AG04449 (cell line): Measurements from ENCODE around the gene ALG6.
A peak's percentile ranks its signal among the peaks of the same experiment; 100 is the strongest.

Experiments
- CTCF ChIA-PET: fragments of 350-600 bp; formaldehyde crosslinking; extraction: SDS; loops from one replicate; lab custom pipeline; 2021; ENCODE audit warnings: antibody characterized with exemption; lab: Yijun Ruan, JAX
- POLR2A ChIA-PET: fragments of 400-600, 350-600 bp; formaldehyde crosslinking; extraction: SDS; loops from one replicate; lab custom pipeline; 2020; ENCODE audit warnings: antibody characterized with exemption, inconsistent platforms; lab: Yijun Ruan, JAX
- DNase-seq: peaks from one replicate; pipeline ENCODE4 v3.0.0-alpha.2; 2010; ENCODE audit warnings: low read depth, low spot score
- H3K4me3 ChIP-seq: 2 replicates; pipeline ENCODE4 v1.5.1; 2011; ENCODE audit warnings: low read depth, mild to moderate bottlenecking, control low read depth, low read length
- CTCF ChIP-seq: IDR thresholded peaks from one replicate; pipeline ENCODE4 v1.5.1; 2011; ENCODE audit warnings: mild to moderate bottlenecking, moderate library complexity, low read length, control low read depth, inconsistent platforms; ENCODE audit not compliant: insufficient read depth; ENCODE audit errors: missing control alignments

The ALG6 gene

DNA sequence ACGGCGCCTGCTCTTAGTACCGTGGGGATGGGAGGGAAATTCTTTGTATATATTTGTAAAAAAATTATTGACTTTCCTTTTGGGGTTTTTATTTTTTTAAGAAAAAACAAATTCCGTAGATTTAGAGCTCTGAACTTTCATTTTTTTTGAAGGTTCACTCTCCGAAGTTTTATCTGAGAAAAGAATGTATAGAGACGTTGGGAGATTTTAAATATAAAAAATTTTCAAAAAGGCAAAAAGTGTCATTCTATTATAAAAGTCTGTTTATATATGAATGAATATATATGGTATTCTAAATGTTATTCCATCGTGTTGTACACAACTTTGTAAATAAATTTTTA is 42.7 kb upstream of the ALG6 start:
- DNase-seq = no peak
- CTCF ChIA-PET = interaction anchor here (4.5 kb wide), 1 partner anchor 213 kb away, joined by 21 read pairs; no protein-coding TSS in a partner anchor
- POLR2A ChIA-PET = no interaction called here
- no peak overlapping the region for H3K4me3 ChIP-seq
- TF ChIP-seq CTCF = no peak

GRCh38 chr1:63325279-63325985 is 42.0 kb upstream of the ALG6 start:
- POLR2A ChIA-PET = no interaction called here
- H3K4me3 ChIP-seq = no peak overlapping the region
- no peak for DNase-seq
- CTCF ChIA-PET = interaction anchor here (1.0 to 4.5 kb wide), 2 partner anchors 115 to 212 kb away, joined by 4 to 21 read pairs; no protein-coding TSS in a partner anchor
- no peak for TF ChIP-seq CTCF

GRCh38 chr1:63326106-63326472 is 41.3 kb upstream of the ALG6 start:
- no peak overlapping the region for H3K4me3 ChIP-seq
- DNase-seq = no peak
- CTCF ChIA-PET = interaction anchor here (1.0 to 4.5 kb wide), 6 partner anchors 10 to 229 kb away, joined by 3 to 21 read pairs (median 6); no protein-coding TSS in a partner anchor
- TF ChIP-seq CTCF = no peak
- POLR2A ChIA-PET = no interaction called here

GRCh38 chr1:63326473-63327380 is 40.7 kb upstream of the ALG6 start:
- no peak for TF ChIP-seq CTCF
- POLR2A ChIA-PET = no interaction called here
- no peak for DNase-seq
- CTCF ChIA-PET = interaction anchor here (1.0 to 4.5 kb wide), 10 partner anchors 9 to 228 kb away, joined by 3 to 21 read pairs (median 4); no protein-coding TSS in a partner anchor
- H3K4me3 ChIP-seq = no peak overlapping the region

DNA sequence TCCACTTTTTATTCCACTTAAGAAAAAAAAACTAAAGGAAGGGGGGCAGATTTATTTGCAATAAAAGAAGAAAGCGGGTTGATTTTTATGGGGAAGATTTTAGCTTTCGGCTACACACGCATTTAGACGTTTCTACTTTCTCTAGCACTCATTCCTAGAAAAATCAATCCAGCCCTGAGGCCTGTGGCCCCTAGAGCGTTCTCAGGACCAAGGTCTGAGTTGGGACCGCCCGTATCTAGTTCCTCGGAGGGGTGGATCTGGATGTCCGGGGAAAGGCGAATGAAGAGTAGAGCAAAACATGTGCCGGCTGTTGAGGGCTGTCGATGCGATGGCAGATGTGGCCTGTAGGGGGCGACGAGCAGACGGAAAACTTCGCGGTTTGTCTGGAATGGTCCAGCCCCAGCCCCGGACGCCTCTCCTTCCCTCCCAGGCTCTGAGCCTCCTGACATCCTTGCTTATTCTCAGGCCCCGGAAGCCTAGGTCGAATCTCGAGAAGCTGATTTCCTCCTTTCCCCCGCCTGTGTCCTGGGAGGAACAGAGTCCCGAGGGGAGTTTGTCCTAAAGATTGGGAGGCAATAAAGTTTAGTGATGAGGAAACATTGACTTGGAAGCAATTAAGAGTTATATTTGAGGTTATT is 39.9 kb upstream of the ALG6 start:
- DNase-seq = no peak
- POLR2A ChIA-PET = interaction anchor here (0.6 kb wide), 1 partner anchor 10 kb away, joined by 3 read pairs; no protein-coding TSS in a partner anchor
- no peak overlapping the region for H3K4me3 ChIP-seq
- TF ChIP-seq CTCF = peak; percentile 85
- CTCF ChIA-PET = interaction anchor here (1.1 to 4.5 kb wide), 9 partner anchors 8 to 227 kb away, joined by 3 to 21 read pairs (median 5); no protein-coding TSS in a partner anchor
